Hepatocyte (in vitro differentiated cells): ENCODE results near the gene RPL36AL. TPM values are rescaled to one million over a fixed set of nuclear protein-coding genes. Genes with fewer than 3 reads are reported as not detected.

Experiments
- DNase-seq: peaks from one replicate; pipeline ENCODE4 v3.0.0-alpha.2; 2016; ENCODE audit warnings: low spot score
- H2AFZ ChIP-seq: fragments of 200-600 bp; sonication (generic); 2 replicates; pipeline ENCODE4 v1.6.0; 2016; ENCODE audit warnings: antibody characterized with exemption, mild to moderate bottlenecking
- H3K27ac ChIP-seq: fragments of 200-600 bp; sonication (generic); 2 replicates; pipeline ENCODE4 v1.5.1; 2016; ENCODE audit warnings: mild to moderate bottlenecking
- H3K27me3 ChIP-seq: fragments of 200-600 bp; sonication (generic); 2 replicates; pipeline ENCODE4 v1.6.1; 2016
- H3K36me3 ChIP-seq: fragments of 200-600 bp; sonication (generic); replicated peaks from 2 replicates; pipeline ENCODE4 v1.5.1; 2016; ENCODE audit warnings: low read depth; ENCODE audit not compliant: insufficient read depth
- H3K4me1 ChIP-seq: fragments of 200-600 bp; sonication (generic); 2 replicates; pipeline ENCODE4 v1.5.1; 2016; ENCODE audit warnings: mild to moderate bottlenecking, moderate library complexity; ENCODE audit not compliant: insufficient read depth
- H3K4me2 ChIP-seq: fragments of 200-600 bp; sonication (generic); 2 replicates; pipeline ENCODE4 v1.6.0; 2016
- H3K4me3 ChIP-seq: fragments of 200-600 bp; sonication (generic); 2 replicates; pipeline ENCODE4 v1.5.1; 2016; ENCODE audit warnings: mild to moderate bottlenecking
- H3K79me2 ChIP-seq: fragments of 200-600 bp; sonication (generic); 2 replicates; pipeline ENCODE4 v1.6.0; 2017; ENCODE audit warnings: mild to moderate bottlenecking
- H3K9me2 ChIP-seq: fragments of 200-600 bp; sonication (generic); replicated peaks from 2 replicates; pipeline ENCODE4 v1.6.0; 2017; ENCODE audit warnings: mild to moderate bottlenecking; ENCODE audit not compliant: insufficient read depth
- H3K9me3 ChIP-seq: fragments of 200-600 bp; sonication (generic); 2 replicates; pipeline ENCODE4 v1.5.1; 2016; ENCODE audit warnings: low read depth, mild to moderate bottlenecking
- H4K20me1 ChIP-seq: fragments of 200-600 bp; sonication (generic); 2 replicates; pipeline ENCODE4 v1.6.0; 2016; ENCODE audit warnings: mild to moderate bottlenecking; ENCODE audit not compliant: insufficient read depth, poor library complexity, severe bottlenecking
- EZH2 ChIP-seq: fragments of 200-600 bp; sonication (generic); IDR thresholded peaks from 2 replicates; pipeline ENCODE4 v1.6.1; 2016; ENCODE audit warnings: antibody characterized with exemption, mild to moderate bottlenecking, borderline replicate concordance
- EZH2phosphoT487 ChIP-seq: fragments of 200-600 bp; sonication (generic); IDR thresholded peaks from one replicate; pipeline ENCODE4 v1.6.1; 2018; ENCODE audit warnings: antibody characterized with exemption, mild to moderate bottlenecking, low read depth, moderate library complexity; ENCODE audit not compliant: unreplicated experiment, severe bottlenecking
- WGBS: methylation state at CpG from one replicate; pipeline ENCODE4 v1.1.6; 2016; ENCODE audit warnings: low lambda C conversion rate; ENCODE audit errors: missing lambda C conversion rate; 5-methylcytosine and 5-hydroxymethylcytosine counted together
- polyA plus RNA-seq: library from polyadenylated mRNA; unstranded; fragments of >200 nt; fragmentation: Nextera tagmentation; extraction: Ambion mirVana; gene quantifications from 2 replicates; pipeline ENCODE4 v1.2.1, GENCODE V29; 2016
- small RNA-seq: library from RNA; depleted of rRNA; stranded (forward); fragments of <200 nt; gene quantifications from one replicate; pipeline ENCODE3, GENCODE V24; 2014
- total RNA-seq: library from RNA; depleted of rRNA; stranded (reverse); fragments of >200 nt; gene quantifications from 2 replicates; pipeline ENCODE4 v1.2.3, GENCODE V29; 2014
- TF ChIP-seq, protein P1 (sequence below): fragments of 200-600 bp; sonication (generic); IDR thresholded peaks from 2 replicates; pipeline ENCODE4 v1.5.1; 2016; ENCODE audit warnings: antibody characterized with exemption, mild to moderate bottlenecking; ENCODE audit not compliant: poor library complexity

RPL36AL gene
- total and polyA plus RNA-seq, 2 experiments from 2014 or later = 208 to 277 TPM

DNA sequence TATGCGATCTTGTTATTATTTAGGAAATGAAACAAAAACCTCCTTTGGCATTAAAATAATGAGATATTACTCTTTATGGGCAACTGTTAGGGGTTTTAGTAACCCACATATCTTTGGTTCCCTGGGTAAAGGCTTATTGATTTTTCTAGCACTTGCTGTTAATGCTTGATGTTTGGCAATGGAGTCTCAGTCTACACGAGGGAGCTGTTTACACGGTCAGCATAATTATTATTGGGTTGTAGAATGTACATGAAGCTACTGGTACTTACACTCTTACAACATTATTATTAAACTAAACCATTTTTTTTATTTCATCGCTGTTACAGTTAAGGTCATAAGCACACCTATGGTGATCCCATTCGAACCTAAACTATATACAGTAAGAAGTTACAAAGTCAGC, 46.4 kb downstream of the RPL36AL start:
- TF ChIP-seq, protein P1, sequence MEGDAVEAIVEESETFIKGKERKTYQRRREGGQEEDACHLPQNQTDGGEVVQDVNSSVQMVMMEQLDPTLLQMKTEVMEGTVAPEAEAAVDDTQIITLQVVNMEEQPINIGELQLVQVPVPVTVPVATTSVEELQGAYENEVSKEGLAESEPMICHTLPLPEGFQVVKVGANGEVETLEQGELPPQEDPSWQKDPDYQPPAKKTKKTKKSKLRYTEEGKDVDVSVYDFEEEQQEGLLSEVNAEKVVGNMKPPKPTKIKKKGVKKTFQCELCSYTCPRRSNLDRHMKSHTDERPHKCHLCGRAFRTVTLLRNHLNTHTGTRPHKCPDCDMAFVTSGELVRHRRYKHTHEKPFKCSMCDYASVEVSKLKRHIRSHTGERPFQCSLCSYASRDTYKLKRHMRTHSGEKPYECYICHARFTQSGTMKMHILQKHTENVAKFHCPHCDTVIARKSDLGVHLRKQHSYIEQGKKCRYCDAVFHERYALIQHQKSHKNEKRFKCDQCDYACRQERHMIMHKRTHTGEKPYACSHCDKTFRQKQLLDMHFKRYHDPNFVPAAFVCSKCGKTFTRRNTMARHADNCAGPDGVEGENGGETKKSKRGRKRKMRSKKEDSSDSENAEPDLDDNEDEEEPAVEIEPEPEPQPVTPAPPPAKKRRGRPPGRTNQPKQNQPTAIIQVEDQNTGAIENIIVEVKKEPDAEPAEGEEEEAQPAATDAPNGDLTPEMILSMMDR = no peak
- no peak for TF ChIP-seq EZH2phosphoT487
- no peak for TF ChIP-seq EZH2
- Histone ChIP-seq H4K20me1 (no peaks in the 10 kb centered on the region), H3K4me3 (no peak overlapping the region), H3K27ac (no peak overlapping the region), H3K36me3 (no peaks in the 10 kb centered on the region), H3K27me3 (no peaks in the 10 kb centered on the region), H3K4me2 (no peak overlapping the region), H3K79me2 (peaks cover 3% of the 10 kb centered on the region), H3K9me3 (no peaks in the 10 kb centered on the region), H3K9me2 (no peaks in the 10 kb centered on the region), H2AFZ (no peak overlapping the region), H3K4me1 (no peaks in the 10 kb centered on the region)
- no peak for DNase-seq
- WGBS = 92% methylated on average over 5 of the region's 5 CpGs

GRCh38 chr14:49569281-49569680, 51.1 kb downstream of the RPL36AL start:
- no peak for TF ChIP-seq EZH2
- TF ChIP-seq, protein P1 = no peak
- no peak for TF ChIP-seq EZH2phosphoT487
- H3K4me3 ChIP-seq = no peak overlapping the region
- no peak for DNase-seq
- no peaks in the 10 kb centered on the region for H4K20me1 ChIP-seq
- H3K79me2 ChIP-seq = no peaks in the 10 kb centered on the region
- no peaks in the 10 kb centered on the region for H3K9me3 ChIP-seq
- H3K27me3 ChIP-seq = no peaks in the 10 kb centered on the region
- no peaks in the 10 kb centered on the region for H3K4me1 ChIP-seq
- WGBS = 90% methylated on average over 3 of the region's 3 CpGs
- H3K36me3 ChIP-seq = no peaks in the 10 kb centered on the region
- H2AFZ ChIP-seq = no peak overlapping the region
- no peaks in the 10 kb centered on the region for H3K9me2 ChIP-seq
- no peak overlapping the region for H3K4me2 ChIP-seq
- H3K27ac ChIP-seq = no peak overlapping the region

Small RNAs within 50 kb of the gene (small RNA-seq; reads per million reads assigned to genes)
- gene AL139099.3 = not detected
- not detected for gene AL139099.4
- not detected for gene RF00019

Other genes starting within 250 kb of the RPL36AL start
- gene RPS29, start 34.2 kb downstream of the RPL36AL start, total RNA-seq = 3,841 and 4,104 TPM in 2 replicates
- gene RPS29, start 34.2 kb downstream of the RPL36AL start, polyA plus RNA-seq = 875 and 983 TPM in 2 replicates
- 10.1 and 15.4 TPM in 2 replicates for gene LRR1, start 21.7 kb downstream of the RPL36AL start, total RNA-seq
- gene LRR1, start 21.7 kb downstream of the RPL36AL start, polyA plus RNA-seq = 10.6 and 14.8 TPM in 2 replicates
- 74.9 and 81.3 TPM in 2 replicates for gene MGAT2, start 173 bp upstream of the RPL36AL start, total RNA-seq
- gene MGAT2, start 173 bp upstream of the RPL36AL start, polyA plus RNA-seq = 39.4 and 53.5 TPM in 2 replicates
- 16.7 and 19.8 TPM in 2 replicates for gene DNAAF2, start 14.6 kb upstream of the RPL36AL start, total RNA-seq
- gene DNAAF2, start 14.6 kb upstream of the RPL36AL start, polyA plus RNA-seq = 17.6 and 20.6 TPM in 2 replicates
- 7.6 and 12.0 TPM in 2 replicates for gene POLE2, start 67.6 kb upstream of the RPL36AL start, total RNA-seq
- gene POLE2, start 67.6 kb upstream of the RPL36AL start, polyA plus RNA-seq = 3.2 and 3.9 TPM in 2 replicates
- 4.6 and 6.7 TPM in 2 replicates for gene KLHDC1, start 72.5 kb upstream of the RPL36AL start, total RNA-seq
- gene KLHDC1, start 72.5 kb upstream of the RPL36AL start, polyA plus RNA-seq = 1.2 and 5.4 TPM in 2 replicates
- 114 and 118 TPM in 2 replicates for gene KLHDC2, start 147.5 kb upstream of the RPL36AL start, total RNA-seq
- 122 and 140 TPM in 2 replicates for gene KLHDC2, start 147.5 kb upstream of the RPL36AL start, polyA plus RNA-seq
- gene NEMF, start 232.2 kb upstream of the RPL36AL start, total RNA-seq = 34.0 and 62.9 TPM in 2 replicates
- gene NEMF, start 232.2 kb upstream of the RPL36AL start, polyA plus RNA-seq = 49.5 and 69.9 TPM in 2 replicates